Activated naive CD8-positive, alpha-beta T cell treated with anti-CD3 and anti-CD28 coated beads, Interleukin-2, amount 50 U/mL, for 16 hours (primary cell): ENCODE measurements around the gene HCN2.
A peak's percentile ranks its signal among the peaks of the same experiment; 100 is the strongest.

Experiments
- DNase-seq: peaks from one replicate; pipeline ENCODE4 v3.0.0-alpha.2; 2020; ENCODE audit warnings: low read depth, low spot score

Gene HCN2

GRCh38 chr19:571566-571974, 18.1 kb upstream of the HCN2 start:
- DNase-seq = no peak

GRCh38 chr19:572140-572742, 17.4 kb upstream of the HCN2 start, which contains the start of gene BSG:
Gene BSG, plus strand, starts transcription at chr19:572596. Its CDS starts 39 bp downstream, at chr19:572635.
- DNase-seq = peak; percentile 95

- DNase-seq = no peak
Observed at GRCh38 chr19:572743-573518, 16.8 kb upstream of the HCN2 start.

- DNase-seq = no peak
Observed at GRCh38 chr19:573519-573825, 16.2 kb upstream of the HCN2 start.

GRCh38 chr19:574658-575526, 14.8 kb upstream of the HCN2 start:
- no peak for DNase-seq

GRCh38 chr19:575527-576506, 13.9 kb upstream of the HCN2 start:
- no peak for DNase-seq

GRCh38 chr19:576768-577438, 12.8 kb upstream of the HCN2 start:
- DNase-seq = no peak

GRCh38 chr19:577439-578392, 12.0 kb upstream of the HCN2 start:
- DNase-seq = no peak

- no peak for DNase-seq
Observed at GRCh38 chr19:579111-579841, 10.4 kb upstream of the HCN2 start.

GRCh38 chr19:579842-580155, 9.9 kb upstream of the HCN2 start:
- DNase-seq = no peak

- no peak for DNase-seq
Observed at GRCh38 chr19:580274-580835, 9.3 kb upstream of the HCN2 start.

- no peak for DNase-seq
Observed at GRCh38 chr19:581399-582111, 8.1 kb upstream of the HCN2 start.

- DNase-seq = no peak
Observed at GRCh38 chr19:582497-583197, 7.0 kb upstream of the HCN2 start.

GRCh38 chr19:583198-583967, 6.3 kb upstream of the HCN2 start:
- DNase-seq = no peak

- no peak for DNase-seq
Observed at GRCh38 chr19:583968-584239, 5.8 kb upstream of the HCN2 start.

- DNase-seq = peak; percentile 37
Observed at GRCh38 chr19:584240-585001, 5.3 kb upstream of the HCN2 start.
